ENCODE data around the gene GPR101. TPM values are rescaled to one million over a fixed set of nuclear protein-coding genes. Genes with fewer than 3 reads are reported as not detected.

Gene GPR101
- not detected for total RNA-seq
- polyA plus RNA-seq = not detected

GRCh38 chrX:137033774-137034507 is at the start of gene GPR101:
TSS of gene GPR101 (minus strand) at chrX:137033995. CDS start at chrX:137031674, 2,321 bp downstream.
- 2% methylated on average over 67 of the region's 68 CpGs for WGBS
- peak within 1 kb of the TSS; percentile 18 for H3K4me3 ChIP-seq (ENCODE audit: low read depth, low read length)

GRCh38 chrX:137081239-137081638 is 47.4 kb upstream of the GPR101 start:
- no peaks in the 10 kb centered on the region for H3K4me1 ChIP-seq (ENCODE audit: insufficient read depth)
- 83% methylated on average over 2 of the region's 2 CpGs for WGBS
- H3K4me3 ChIP-seq (ENCODE audit: low read depth, low read length) = no peak overlapping the region
- no peaks in the 10 kb centered on the region for H3K36me3 ChIP-seq (ENCODE audit: insufficient read depth)
- no peak for DNase-seq (ENCODE audit: extremely low spot score)
- H3K27ac ChIP-seq (ENCODE audit: low read depth) = no peak overlapping the region

More at GRCh38 chrX:137033774-137034507, at the start of gene GPR101:
- Histone ChIP-seq H3K36me3 (ENCODE audit: insufficient read depth) (no peaks in the 10 kb centered on the region), H3K27ac (ENCODE audit: low read depth) (no peak within 1 kb of the TSS), H3K4me1 (ENCODE audit: insufficient read depth) (no peaks in the 10 kb centered on the region)
- no peak for DNase-seq (ENCODE audit: extremely low spot score)

- Histone ChIP-seq H3K36me3 (ENCODE audit: insufficient read depth) (no peaks in the 10 kb centered on the region), H3K4me3 (ENCODE audit: low read depth, low read length) (no peak overlapping the region), H3K4me1 (ENCODE audit: insufficient read depth) (no peaks in the 10 kb centered on the region), H3K27ac (ENCODE audit: low read depth) (no peak overlapping the region)
- 24% methylated on average over 1 of the region's 1 CpG for WGBS
- DNase-seq (ENCODE audit: extremely low spot score) = no peak
Observed at GRCh38 chrX:137072396-137072795, 38.6 kb upstream of the GPR101 start.

- no peak overlapping the region for H3K4me3 ChIP-seq (ENCODE audit: low read depth, low read length)
- 69% methylated on average over 2 of the region's 2 CpGs for WGBS
- H3K4me1 ChIP-seq (ENCODE audit: insufficient read depth) = no peaks in the 10 kb centered on the region
- no peak overlapping the region for H3K27ac ChIP-seq (ENCODE audit: low read depth)
- no peaks in the 10 kb centered on the region for H3K36me3 ChIP-seq (ENCODE audit: insufficient read depth)
- no peak for DNase-seq (ENCODE audit: extremely low spot score)
Observed at GRCh38 chrX:137071596-137071995, 37.8 kb upstream of the GPR101 start.

- Histone ChIP-seq H3K36me3 (ENCODE audit: insufficient read depth) (no peaks in the 10 kb centered on the region), H3K27ac (ENCODE audit: low read depth) (no peak overlapping the region), H3K4me1 (ENCODE audit: insufficient read depth) (no peaks in the 10 kb centered on the region), H3K4me3 (ENCODE audit: low read depth, low read length) (no peak overlapping the region)
- WGBS = 63% methylated on average over 2 of the region's 2 CpGs
- DNase-seq (ENCODE audit: extremely low spot score) = no peak
Observed at GRCh38 chrX:137067147-137067546, 33.4 kb upstream of the GPR101 start.

GRCh38 chrX:137062915-137063617 is 29.3 kb upstream of the GPR101 start:
- 62% methylated on average over 4 of the region's 4 CpGs for WGBS

GRCh38 chrX:137058339-137059127 is 24.7 kb upstream of the GPR101 start:
- Histone ChIP-seq H3K36me3 (ENCODE audit: insufficient read depth) (no peaks in the 10 kb centered on the region), H3K4me1 (ENCODE audit: insufficient read depth) (no peaks in the 10 kb centered on the region), H3K27ac (ENCODE audit: low read depth) (no peak overlapping the region), H3K4me3 (ENCODE audit: low read depth, low read length) (no peak overlapping the region)
- DNase-seq (ENCODE audit: extremely low spot score) = no peak
- WGBS = 25% methylated on average over 2 of the region's 2 CpGs

More at GRCh38 chrX:137062915-137063617, 29.3 kb upstream of the GPR101 start:
- H3K4me3 ChIP-seq (ENCODE audit: low read depth, low read length) = no peak overlapping the region
- H3K36me3 ChIP-seq (ENCODE audit: insufficient read depth) = no peaks in the 10 kb centered on the region
- H3K27ac ChIP-seq (ENCODE audit: low read depth) = no peak overlapping the region
- no peak for DNase-seq (ENCODE audit: extremely low spot score)
- no peaks in the 10 kb centered on the region for H3K4me1 ChIP-seq (ENCODE audit: insufficient read depth)

- Histone ChIP-seq H3K27ac (ENCODE audit: low read depth) (no peak overlapping the region), H3K4me3 (ENCODE audit: low read depth, low read length) (peak overlapping the region; percentile 30), H3K4me1 (ENCODE audit: insufficient read depth) (no peaks in the 10 kb centered on the region), H3K36me3 (ENCODE audit: insufficient read depth) (no peaks in the 10 kb centered on the region)
- no peak for DNase-seq (ENCODE audit: extremely low spot score)
- WGBS = 3% methylated on average over 37 of the region's 37 CpGs
Observed at GRCh38 chrX:137052643-137053235, 18.9 kb upstream of the GPR101 start.

GRCh38 chrX:137051978-137052642 is 18.3 kb upstream of the GPR101 start:
- H3K4me1 ChIP-seq (ENCODE audit: insufficient read depth) = no peaks in the 10 kb centered on the region
- 1% methylated on average over 37 of the region's 37 CpGs for WGBS
- no peak for DNase-seq (ENCODE audit: extremely low spot score)

GRCh38 chrX:137044893-137045292 is 11.1 kb upstream of the GPR101 start:
- H3K4me1 ChIP-seq (ENCODE audit: insufficient read depth) = no peaks in the 10 kb centered on the region
- 65% methylated on average over 4 of the region's 4 CpGs for WGBS
- no peak overlapping the region for H3K27ac ChIP-seq (ENCODE audit: low read depth)
- no peak for DNase-seq (ENCODE audit: extremely low spot score)
- H3K36me3 ChIP-seq (ENCODE audit: insufficient read depth) = no peaks in the 10 kb centered on the region
- no peak overlapping the region for H3K4me3 ChIP-seq (ENCODE audit: low read depth, low read length)

More at GRCh38 chrX:137051978-137052642, 18.3 kb upstream of the GPR101 start:
- H3K4me3 ChIP-seq (ENCODE audit: low read depth, low read length) = peak overlapping the region; percentile 30
- H3K36me3 ChIP-seq (ENCODE audit: insufficient read depth) = no peaks in the 10 kb centered on the region
- H3K27ac ChIP-seq (ENCODE audit: low read depth) = no peak overlapping the region

GRCh38 chrX:137043736-137044135 is 9.9 kb upstream of the GPR101 start:
- no peak overlapping the region for H3K4me3 ChIP-seq (ENCODE audit: low read depth, low read length)
- 90% methylated on average over 1 of the region's 1 CpG for WGBS
- no peaks in the 10 kb centered on the region for H3K4me1 ChIP-seq (ENCODE audit: insufficient read depth)
- no peaks in the 10 kb centered on the region for H3K36me3 ChIP-seq (ENCODE audit: insufficient read depth)
- H3K27ac ChIP-seq (ENCODE audit: low read depth) = no peak overlapping the region
- no peak for DNase-seq (ENCODE audit: extremely low spot score)

- H3K36me3 ChIP-seq (ENCODE audit: insufficient read depth) = no peaks in the 10 kb centered on the region
- WGBS = 77% methylated on average over 3 of the region's 3 CpGs
- no peak for DNase-seq (ENCODE audit: extremely low spot score)
- H3K4me3 ChIP-seq (ENCODE audit: low read depth, low read length) = no peak overlapping the region
- no peak overlapping the region for H3K27ac ChIP-seq (ENCODE audit: low read depth)
- H3K4me1 ChIP-seq (ENCODE audit: insufficient read depth) = no peaks in the 10 kb centered on the region
Observed at GRCh38 chrX:137041329-137041728, 7.5 kb upstream of the GPR101 start.

Measured in urinary bladder (tissue), 4 donors.